Upper lobe of right lung (tissue), 1 donor: ENCODE data around the gene PLB1. TPM values are rescaled to one million over a fixed set of nuclear protein-coding genes. Genes with fewer than 3 reads are reported as not detected.

ENCODE experiments used
- ATAC-seq: fragments of 200-7000 bp; cut with Tn5 transposase; one replicate; pipeline ENCODE4 v1.9.1; 2020; ENCODE audit warnings: mild to moderate bottlenecking, moderate library complexity
- DNase-seq: peaks from one replicate; pipeline ENCODE4 v3.0.0-alpha.2; 2020
- H3K27ac ChIP-seq: fragments of 200-600 bp; one replicate; pipeline ENCODE4 v1.8.0; 2022
- H3K27me3 ChIP-seq: fragments of 200-600 bp; one replicate; pipeline ENCODE4 v1.8.0; 2022; ENCODE audit warnings: mild to moderate bottlenecking
- H3K36me3 ChIP-seq: fragments of 200-600 bp; one replicate; pipeline ENCODE4 v1.8.0; 2022
- H3K4me1 ChIP-seq: fragments of 200-600 bp; one replicate; pipeline ENCODE4 v1.8.0; 2022
- H3K4me3 ChIP-seq: fragments of 200-600 bp; one replicate; pipeline ENCODE4 v1.8.0; 2022; ENCODE audit warnings: mild to moderate bottlenecking
- H3K9me3 ChIP-seq: fragments of 200-600 bp; one replicate; pipeline ENCODE4 v1.8.0; 2022
- CTCF ChIP-seq: fragments of 200-600 bp; IDR thresholded peaks from one replicate; pipeline ENCODE4 v1.8.0; 2022; ENCODE audit warnings: antibody characterized with exemption
- intact Hi-C: fragments of 100-400 bp; cut with DNase I; formaldehyde crosslinking; loops from one replicate; pipeline ENCODE4 v1.11.0; 2022
- total RNA-seq: library from RNA; stranded (reverse); fragmentation: NEBNext Ultra II Directional; extraction: Animal tissue kit (Norgen Biotek cat#: 25700); gene quantifications from one replicate; pipeline ENCODE4 v1.2.1, GENCODE V29; 2021
- donor health status: DM: no; HTN: yes; CAD: no; lungs with severe emphysema.

PLB1 gene
- total RNA-seq, 1 donor from 2014 or later: 4.2 TPM

DNA sequence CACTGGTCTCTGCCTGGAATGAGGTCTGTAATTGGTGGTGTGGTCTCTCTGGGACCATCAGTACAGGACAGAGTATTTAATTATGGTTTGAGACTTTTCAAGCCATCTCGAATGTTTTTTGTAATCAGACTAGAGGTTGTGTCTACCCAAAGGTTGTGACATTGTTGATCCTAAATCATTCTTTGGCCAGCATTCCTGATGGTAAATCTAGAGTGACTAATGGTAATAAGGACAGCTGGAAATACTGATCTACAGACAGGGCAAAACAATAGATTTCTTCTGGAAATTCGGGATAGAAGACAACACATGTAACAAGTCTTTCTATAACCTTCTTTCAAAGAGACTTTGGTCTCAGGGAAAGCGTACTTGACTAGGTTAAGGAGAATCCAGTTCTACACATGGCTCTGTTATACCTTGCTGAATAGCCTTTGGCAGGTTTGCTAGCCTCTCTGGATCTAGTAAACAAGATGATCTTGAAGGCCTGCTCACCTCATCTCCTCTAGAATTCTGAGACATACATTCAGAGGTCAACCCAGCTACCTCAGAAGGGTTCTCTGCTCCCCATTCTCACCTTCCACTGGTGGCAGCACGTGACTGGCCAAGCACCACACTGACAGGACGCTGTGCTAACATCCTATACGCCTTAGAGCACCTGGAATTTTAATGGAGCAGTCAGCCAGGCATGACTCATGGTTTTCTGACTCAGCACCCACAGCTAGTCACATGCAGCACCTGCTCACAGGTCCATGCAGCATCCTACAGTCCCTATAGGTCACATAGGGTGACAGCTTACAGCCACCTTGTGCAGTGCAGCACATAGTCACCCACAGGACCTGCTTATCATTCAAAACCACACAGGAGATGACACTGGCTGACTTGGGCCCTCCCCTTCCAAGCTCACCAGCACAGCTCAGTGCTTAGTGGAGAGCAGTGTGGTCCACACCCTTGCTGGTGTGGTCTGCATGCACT is 12.2 kb downstream of the PLB1 start:
- no peak overlapping the region for H3K27ac ChIP-seq
- no peaks in the 10 kb centered on the region for H3K4me1 ChIP-seq
- no peaks in the 10 kb centered on the region for H3K36me3 ChIP-seq
- H3K27me3 ChIP-seq: no peaks in the 10 kb centered on the region
- DNase-seq: no peak
- no peak for TF ChIP-seq CTCF
- ATAC-seq: peak; percentile 49
- intact Hi-C loops: no loop called here
- H3K4me3 ChIP-seq: no peak overlapping the region
- H3K9me3 ChIP-seq: no peaks in the 10 kb centered on the region

- intact Hi-C loops: no loop called here
- H3K4me1 ChIP-seq: no peaks in the 10 kb centered on the region
- ATAC-seq (no peak), DNase-seq (no peak)
- no peaks in the 10 kb centered on the region for H3K36me3 ChIP-seq
- no peaks in the 10 kb centered on the region for H3K9me3 ChIP-seq
- H3K27me3 ChIP-seq: no peaks in the 10 kb centered on the region
- no peak overlapping the region for H3K27ac ChIP-seq
- H3K4me3 ChIP-seq: no peak overlapping the region
- TF ChIP-seq CTCF: no peak
These were observed 13.5 kb downstream of the PLB1 start for GRCh38 chr2:28509361-28509760.

GRCh38 chr2:28510184-28510583 is 14.3 kb downstream of the PLB1 start:
- no peaks in the 10 kb centered on the region for H3K4me1 ChIP-seq
- no peak overlapping the region for H3K4me3 ChIP-seq
- no peak overlapping the region for H3K27ac ChIP-seq
- ATAC-seq (no peak), DNase-seq (no peak)
- TF ChIP-seq CTCF: no peak
- H3K9me3 ChIP-seq: no peaks in the 10 kb centered on the region
- intact Hi-C loops: no loop called here
- H3K36me3 ChIP-seq: no peaks in the 10 kb centered on the region
- no peaks in the 10 kb centered on the region for H3K27me3 ChIP-seq

- no peaks in the 10 kb centered on the region for H3K9me3 ChIP-seq
- DNase-seq (no peak), ATAC-seq (no peak)
- no peaks in the 10 kb centered on the region for H3K4me1 ChIP-seq
- H3K27me3 ChIP-seq: no peaks in the 10 kb centered on the region
- TF ChIP-seq CTCF: no peak
- H3K4me3 ChIP-seq: no peak overlapping the region
- H3K27ac ChIP-seq: no peak overlapping the region
- no peaks in the 10 kb centered on the region for H3K36me3 ChIP-seq
- intact Hi-C loops: no loop called here
These were observed 16.2 kb downstream of the PLB1 start for GRCh38 chr2:28511871-28512606.

GRCh38 chr2:28512607-28512965 is 16.7 kb downstream of the PLB1 start:
- DNase-seq (no peak), ATAC-seq (no peak)
- Histone ChIP-seq H3K27me3 (no peaks in the 10 kb centered on the region), H3K27ac (no peak overlapping the region), H3K4me3 (no peak overlapping the region), H3K9me3 (no peaks in the 10 kb centered on the region), H3K4me1 (no peaks in the 10 kb centered on the region), H3K36me3 (no peaks in the 10 kb centered on the region)
- no peak for TF ChIP-seq CTCF
- intact Hi-C loops: no loop called here
